Measurements from ENCODE around the gene SRGAP1.

DNA sequence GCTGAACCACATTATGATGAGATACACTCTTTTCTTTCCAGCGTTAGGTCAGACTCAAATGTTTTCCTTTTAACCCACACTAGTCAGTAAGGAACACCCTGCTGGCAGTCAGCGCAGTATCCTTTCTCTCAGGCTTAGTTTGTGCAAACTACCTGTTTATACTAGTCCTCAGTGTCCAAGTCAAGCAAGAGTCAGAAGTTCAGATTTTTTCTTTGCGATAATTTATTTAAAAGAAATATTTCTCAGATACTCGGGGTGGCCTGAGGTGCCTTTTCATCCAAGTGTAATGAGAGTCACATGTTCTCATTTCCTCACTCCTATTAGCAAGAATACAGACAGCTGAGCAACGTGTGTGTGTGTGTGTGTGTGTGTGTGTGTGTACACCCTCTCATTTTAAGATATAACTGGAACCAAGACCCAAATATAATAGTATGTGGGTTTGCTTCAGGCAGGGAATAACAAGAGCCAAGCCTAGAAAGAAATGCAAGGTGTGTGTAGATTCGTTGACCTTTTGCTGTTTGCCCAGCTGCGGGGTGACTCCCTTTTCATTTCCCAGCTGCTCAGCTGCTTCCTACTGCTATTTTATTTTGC is 194.9 kb downstream of the SRGAP1 start:
- no peak for TF ChIP-seq CTCF (IDR thresholded peaks at IDR 0.05)
- no peak for TF ChIP-seq EP300 (IDR thresholded peaks at IDR 0.05)
